AG10803 (cell line): ENCODE data around the gene GRIK2.
A peak's percentile ranks its signal among the peaks of the same experiment; 100 is the strongest.

Source experiments
- DNase-seq: peaks from one replicate; pipeline ENCODE4 v3.0.0; 2010; ENCODE audit warnings: low read depth
- H3K4me3 ChIP-seq: 2 replicates; pipeline ENCODE4 v1.5.1; 2011; ENCODE audit warnings: mild to moderate bottlenecking, low read length, control low read depth
- TF ChIP-seq, protein P1 (sequence below): conservative IDR thresholded peaks from 2 replicates; pipeline ENCODE4 v1.5.1; 2011; ENCODE audit warnings: mild to moderate bottlenecking, low read length, control low read depth, inconsistent platforms

Gene GRIK2

DNA sequence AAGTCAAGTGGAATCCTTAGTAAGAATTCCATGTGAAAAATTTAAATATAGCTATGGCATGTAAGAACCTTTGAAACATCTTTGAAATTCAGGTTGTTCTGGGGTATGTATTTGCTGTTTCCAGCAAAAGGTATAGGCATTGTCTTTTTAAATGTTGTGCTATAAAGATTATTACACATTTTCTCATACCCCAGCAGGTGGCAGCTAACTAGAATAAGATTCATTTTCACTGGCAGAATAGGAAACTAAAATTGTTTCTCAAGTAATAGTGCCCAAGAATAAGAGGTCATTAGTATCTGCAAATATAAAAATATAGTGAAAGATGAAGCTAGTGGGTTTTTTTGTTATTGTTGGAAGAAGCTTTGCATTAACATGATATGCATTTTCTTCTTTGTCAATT lies 1.8 kb downstream of the GRIK2 start:
- TF ChIP-seq, protein P1, sequence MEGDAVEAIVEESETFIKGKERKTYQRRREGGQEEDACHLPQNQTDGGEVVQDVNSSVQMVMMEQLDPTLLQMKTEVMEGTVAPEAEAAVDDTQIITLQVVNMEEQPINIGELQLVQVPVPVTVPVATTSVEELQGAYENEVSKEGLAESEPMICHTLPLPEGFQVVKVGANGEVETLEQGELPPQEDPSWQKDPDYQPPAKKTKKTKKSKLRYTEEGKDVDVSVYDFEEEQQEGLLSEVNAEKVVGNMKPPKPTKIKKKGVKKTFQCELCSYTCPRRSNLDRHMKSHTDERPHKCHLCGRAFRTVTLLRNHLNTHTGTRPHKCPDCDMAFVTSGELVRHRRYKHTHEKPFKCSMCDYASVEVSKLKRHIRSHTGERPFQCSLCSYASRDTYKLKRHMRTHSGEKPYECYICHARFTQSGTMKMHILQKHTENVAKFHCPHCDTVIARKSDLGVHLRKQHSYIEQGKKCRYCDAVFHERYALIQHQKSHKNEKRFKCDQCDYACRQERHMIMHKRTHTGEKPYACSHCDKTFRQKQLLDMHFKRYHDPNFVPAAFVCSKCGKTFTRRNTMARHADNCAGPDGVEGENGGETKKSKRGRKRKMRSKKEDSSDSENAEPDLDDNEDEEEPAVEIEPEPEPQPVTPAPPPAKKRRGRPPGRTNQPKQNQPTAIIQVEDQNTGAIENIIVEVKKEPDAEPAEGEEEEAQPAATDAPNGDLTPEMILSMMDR = peak; percentile 38
- DNase-seq = peak; percentile 14
- peak overlapping the region; percentile 71 for H3K4me3 ChIP-seq

DNA sequence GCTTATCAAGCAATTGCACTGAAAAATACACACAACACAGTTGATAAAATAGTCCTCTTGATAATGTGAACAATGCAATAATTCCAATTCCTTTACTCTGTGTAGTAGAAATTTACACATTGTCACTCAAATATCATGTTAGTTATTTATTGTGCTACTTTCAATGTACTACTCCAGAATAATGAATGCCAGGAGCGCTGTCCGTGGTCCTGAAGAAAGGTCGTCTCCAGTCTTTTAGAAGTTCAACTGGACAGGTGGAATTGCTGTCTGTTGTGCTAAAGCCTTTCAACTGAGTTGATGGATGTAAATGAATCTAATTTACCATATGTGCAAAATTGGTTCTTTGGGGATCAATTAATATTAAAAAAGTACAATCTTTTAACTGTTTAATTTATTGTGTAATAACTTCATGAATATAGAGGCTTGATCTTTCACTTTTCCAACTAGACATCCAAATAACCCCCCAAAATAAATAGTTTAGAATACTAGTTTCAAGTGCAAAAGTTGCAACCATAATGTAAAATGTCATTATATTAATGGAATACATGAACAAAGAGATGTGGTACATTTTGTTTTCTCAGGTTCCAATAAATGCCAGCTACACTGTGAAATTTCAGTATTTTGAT lies 3.2 kb downstream of the GRIK2 start:
- peak; percentile 40 for DNase-seq
- TF ChIP-seq, protein P1 = no peak
- no peak overlapping the region for H3K4me3 ChIP-seq

DNA sequence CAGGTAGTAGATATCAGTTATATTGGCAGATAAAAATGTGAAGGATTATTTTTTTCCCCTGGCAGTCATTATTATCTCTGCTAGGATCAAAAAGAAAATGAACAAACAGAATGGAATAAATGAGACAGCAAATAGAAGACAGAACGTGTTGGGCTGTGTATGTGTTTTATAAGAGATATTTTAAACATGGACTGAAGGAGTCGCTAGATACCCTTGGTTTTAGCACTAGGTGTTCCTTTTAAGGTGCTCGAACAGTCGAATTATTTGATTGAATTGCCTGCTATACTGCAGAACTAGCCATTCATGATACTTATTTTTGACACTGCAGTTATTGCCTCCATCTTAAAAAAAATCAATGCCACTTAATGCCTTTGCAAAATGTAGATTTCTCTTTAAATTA lies 3.7 kb downstream of the GRIK2 start:
- peak; percentile 12 for DNase-seq
- no peak overlapping the region for H3K4me3 ChIP-seq
- TF ChIP-seq, protein P1 = peak; percentile 23

DNA sequence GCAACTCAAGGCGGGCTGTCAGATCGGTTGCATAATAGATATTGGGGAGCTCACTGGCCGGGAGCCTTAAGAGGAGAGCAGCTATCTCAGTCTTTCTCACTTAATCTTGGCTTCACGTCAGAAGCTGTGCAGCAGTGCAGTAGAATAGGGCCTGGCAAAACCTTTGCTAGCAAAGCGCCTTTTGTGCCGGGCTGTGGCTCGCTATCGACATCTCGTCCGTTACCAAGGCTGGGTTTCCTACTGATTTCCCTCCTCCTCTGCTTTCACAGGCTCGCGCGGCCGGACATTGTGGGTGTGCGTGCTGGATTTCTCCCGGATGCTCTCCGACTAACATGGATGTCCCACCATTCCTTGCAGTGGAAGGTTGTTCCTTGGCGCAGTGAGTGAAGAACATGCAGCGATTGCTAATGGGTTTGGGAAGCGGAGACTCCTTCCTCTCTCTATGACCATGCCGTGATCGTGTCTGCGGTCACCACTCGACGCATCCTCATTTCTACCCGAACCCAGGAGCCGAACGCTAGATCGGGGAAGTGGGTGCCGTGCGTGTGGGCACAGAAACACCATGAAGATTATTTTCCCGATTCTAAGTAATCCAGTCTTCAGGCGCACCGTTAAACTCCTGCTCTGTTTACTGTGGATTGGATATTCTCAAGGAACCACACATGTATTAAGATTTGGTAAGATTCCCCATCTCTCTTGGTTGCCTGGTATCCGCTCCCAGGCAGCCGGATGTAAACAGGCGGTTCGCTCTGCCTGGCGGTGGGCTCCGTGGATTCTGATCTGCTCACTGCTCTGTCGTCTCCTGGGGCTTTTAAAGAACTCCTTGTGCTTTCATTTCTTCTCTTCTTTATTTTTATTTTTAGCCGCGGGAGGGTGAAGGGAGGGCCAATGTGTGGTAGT lies 5.5 kb downstream of the GRIK2 start:
- H3K4me3 ChIP-seq = no peak overlapping the region
- TF ChIP-seq, protein P1 = no peak
- no peak for DNase-seq

DNA sequence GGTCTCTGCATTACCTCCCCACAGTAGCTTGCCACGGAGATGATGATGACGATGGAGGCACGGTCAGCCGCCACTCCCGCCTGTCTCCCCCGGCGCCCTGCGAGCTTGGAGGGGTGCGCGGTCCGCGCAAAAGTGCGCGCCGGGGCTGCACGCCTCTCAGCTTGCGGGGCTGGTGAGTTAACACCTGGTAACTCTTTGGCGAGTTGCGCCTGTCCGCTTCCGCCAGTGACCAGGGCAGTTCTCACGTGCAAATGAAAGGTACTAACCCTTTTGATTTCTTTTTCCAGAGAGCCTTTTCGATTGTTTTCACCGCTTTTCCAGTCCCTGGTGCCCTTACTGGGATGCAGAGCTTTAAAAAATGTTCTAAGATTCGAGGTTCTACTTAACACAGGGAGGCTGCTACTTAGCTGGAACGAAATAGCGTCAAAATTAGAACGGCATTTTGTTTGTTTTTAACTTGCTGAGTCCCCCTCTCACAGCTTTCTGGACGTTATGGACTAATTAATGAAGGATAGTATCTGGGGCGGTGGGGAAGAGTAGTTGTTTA lies 6.2 kb downstream of the GRIK2 start:
- H3K4me3 ChIP-seq = no peak overlapping the region
- DNase-seq = no peak
- TF ChIP-seq, protein P1 = no peak

DNA sequence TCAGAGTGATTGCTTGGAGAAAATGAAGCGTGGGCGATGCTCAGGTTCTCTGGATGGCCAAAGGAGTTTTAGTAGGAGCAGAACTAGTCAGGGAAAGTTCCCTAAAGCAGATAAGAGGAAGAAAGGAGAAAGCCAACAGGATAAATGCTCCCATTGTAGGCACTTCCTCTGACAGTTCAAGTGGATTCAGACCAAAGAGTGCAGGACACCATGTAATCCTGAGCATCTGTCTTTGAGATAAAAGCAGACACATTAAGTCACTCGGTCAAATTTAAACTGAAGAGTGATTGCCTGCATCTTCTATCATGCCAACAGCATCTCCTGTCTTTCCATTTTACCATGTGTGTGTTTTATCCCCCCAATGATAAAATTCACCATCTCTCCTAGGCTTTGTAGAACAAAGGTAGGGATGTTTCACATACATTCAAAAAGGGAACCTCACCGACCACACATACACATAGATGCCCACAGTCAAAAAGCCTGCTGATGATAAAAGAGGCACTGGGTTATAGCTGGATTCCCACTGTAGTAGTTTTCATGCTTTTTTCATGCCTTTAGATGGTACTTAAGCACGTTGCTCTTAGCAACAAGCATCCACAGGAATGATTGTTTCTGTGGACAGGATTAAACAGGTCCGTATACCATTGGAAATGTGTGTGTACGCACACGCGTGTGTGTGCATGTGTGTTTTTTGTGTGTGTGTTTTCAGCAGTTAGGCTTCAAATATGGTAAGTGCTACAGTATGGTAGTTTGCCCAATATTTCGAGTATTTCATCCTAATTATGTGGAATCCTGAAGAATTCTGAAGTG lies 7.0 kb downstream of the GRIK2 start:
- TF ChIP-seq, protein P1 = no peak
- no peak overlapping the region for H3K4me3 ChIP-seq
- no peak for DNase-seq
